Transverse colon (tissue), 4 donors: Measurements from ENCODE around the gene KCNF1. TPM values are rescaled to one million over a fixed set of nuclear protein-coding genes. Genes with fewer than 3 reads are reported as not detected.

Source experiments
- DNase-seq: peaks from one replicate; pipeline ENCODE4 v3.0.0-alpha.2; 2019
- H3K27ac ChIP-seq, 4 donors: fragments of 200-600 bp; sonication (generic); 2 replicates each; pipeline ENCODE4 v1.5.1; 2016 to 2018; ENCODE audit warnings: inconsistent platforms in 4 of 4
- H3K27me3 ChIP-seq: fragments of 200-600 bp; sonication (generic); 2 replicates; pipeline ENCODE4 v1.5.1; 2017; ENCODE audit warnings: inconsistent platforms
- H3K36me3 ChIP-seq, 4 donors: fragments of 200-600 bp; sonication (generic); 2 replicates each; pipeline ENCODE4 v1.5.1; 2017 to 2019; ENCODE audit warnings: inconsistent platforms in 4 of 4
- H3K4me1 ChIP-seq, 4 donors: fragments of 200-600 bp; sonication (generic); 2 replicates each; pipeline ENCODE4 v1.5.1; 2017 to 2020; ENCODE audit warnings: inconsistent platforms in 4 of 4
- H3K4me3 ChIP-seq, 4 donors: fragments of 200-600 bp; sonication (generic); 1 replicate in 1 of 4; 2 replicates in 3 of 4; pipeline versions ENCODE4 v1.5.1 to v1.6.1; 2017 to 2019; ENCODE audit warnings: inconsistent platforms in 4 of 4
- H3K9me3 ChIP-seq, 2 donors: fragments of 200-600 bp; sonication (generic); 2 replicates each; pipeline ENCODE4 v1.5.1; 2017 to 2019; ENCODE audit warnings: inconsistent platforms in 2 of 2
- EP300 ChIP-seq: sonication (generic); formaldehyde crosslinking; IDR thresholded peaks from one replicate; pipeline ENCODE4 v1.6.1; 2017; ENCODE audit warnings: antibody characterized with exemption, low read depth
- POLR2A ChIP-seq: fragments of 450-650 bp; IDR thresholded peaks from one replicate; pipeline ENCODE4 v1.6.1; 2016; ENCODE audit warnings: antibody characterized with exemption, mild to moderate bottlenecking, moderate library complexity
- POLR2AphosphoS5 ChIP-seq, 3 donors: sonication (generic); formaldehyde crosslinking; IDR thresholded peaks; one replicate each; pipeline ENCODE4 v1.6.1; 2016; ENCODE audit warnings: antibody characterized with exemption in 3 of 3
- WGBS, 2 donors: methylation state at CpG; one replicate each; pipeline ENCODE4 v1.1.5; 2018; ENCODE audit warnings: low coverage in 1 of 2; 5-methylcytosine and 5-hydroxymethylcytosine counted together
- in situ Hi-C, 4 donors: fragments of 200-750 bp; cut with MboI; loops; one replicate each; pipeline versions ENCODE4 v1.15.0 to v1.15.1; 2017; ENCODE audit warnings: low sequenced_read_pairs in 3 of 4, low pct_ligation_motif_present in 1 of 4, low pct_unique_long_range_greater_than_20kb in 1 of 4
- intact Hi-C: fragments of 100-400 bp; cut with DNase I; formaldehyde crosslinking; loops from one replicate; pipeline ENCODE4 v1.15.1; 2023; ENCODE audit warnings: low total_unique reads
- total RNA-seq, 4 donors: library from RNA; depleted of rRNA; stranded (reverse); fragments of >200 nt; gene quantifications; one replicate each; pipeline ENCODE4 v1.1.0, GENCODE V29; 2016
- TF ChIP-seq, protein P1 (sequence below), 5 experiments: fragments of 200-600 bp in 3 of 5; fragments of 450-650 bp in 2 of 5; sonication (generic) in 3 of 5; IDR thresholded peaks; 1 replicate in 2 of 5; 2 replicates in 3 of 5; pipeline ENCODE4 v1.5.1; 2016 to 2017; ENCODE audit warnings: antibody characterized with exemption in 5 of 5, inconsistent platforms in 3 of 5, mild to moderate bottlenecking in 2 of 5, moderate library complexity in 1 of 5

The KCNF1 gene
- total RNA-seq, 4 donors from 2014 or later, result 0.27 TPM; not detected in 3

DNA sequence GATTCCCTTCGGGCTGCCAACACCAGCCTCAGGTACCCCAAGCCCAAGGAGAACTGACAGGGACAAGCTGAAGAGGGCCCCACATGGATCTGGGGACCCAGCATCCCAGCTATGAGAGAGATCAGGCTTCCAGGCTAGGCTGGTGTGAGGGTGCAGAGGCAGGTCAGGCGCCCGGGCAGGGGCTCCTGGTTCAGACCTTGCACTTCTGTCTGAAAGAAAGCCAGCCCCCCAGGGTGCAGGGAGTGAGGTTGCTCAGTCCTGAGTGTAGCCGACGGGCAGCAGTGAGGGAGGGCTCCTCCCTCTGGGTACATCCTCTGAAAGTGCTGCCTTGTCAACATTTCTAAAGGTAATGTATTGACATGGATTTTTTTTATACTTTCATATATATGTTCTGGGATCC lies 33.1 kb downstream of the KCNF1 start:
- WGBS, 2 donors, result 84% methylated on average over 5 of the region's 5 CpGs; no CpG with 5 or more reads in 1 of the 2 donors
- Histone ChIP-seq H3K4me3 (no peak overlapping the region), H3K27me3 (peaks cover 5% of the 10 kb centered on the region), H3K36me3 (no peaks in the 10 kb centered on the region), H3K9me3 (no peaks in the 10 kb centered on the region), H3K27ac (no peak overlapping the region), H3K4me1 (no peaks in the 10 kb centered on the region)
- no peak for DNase-seq
- intact Hi-C loops (no loop called here), in situ Hi-C loops (no loop called here)
- TF ChIP-seq, protein P1, sequence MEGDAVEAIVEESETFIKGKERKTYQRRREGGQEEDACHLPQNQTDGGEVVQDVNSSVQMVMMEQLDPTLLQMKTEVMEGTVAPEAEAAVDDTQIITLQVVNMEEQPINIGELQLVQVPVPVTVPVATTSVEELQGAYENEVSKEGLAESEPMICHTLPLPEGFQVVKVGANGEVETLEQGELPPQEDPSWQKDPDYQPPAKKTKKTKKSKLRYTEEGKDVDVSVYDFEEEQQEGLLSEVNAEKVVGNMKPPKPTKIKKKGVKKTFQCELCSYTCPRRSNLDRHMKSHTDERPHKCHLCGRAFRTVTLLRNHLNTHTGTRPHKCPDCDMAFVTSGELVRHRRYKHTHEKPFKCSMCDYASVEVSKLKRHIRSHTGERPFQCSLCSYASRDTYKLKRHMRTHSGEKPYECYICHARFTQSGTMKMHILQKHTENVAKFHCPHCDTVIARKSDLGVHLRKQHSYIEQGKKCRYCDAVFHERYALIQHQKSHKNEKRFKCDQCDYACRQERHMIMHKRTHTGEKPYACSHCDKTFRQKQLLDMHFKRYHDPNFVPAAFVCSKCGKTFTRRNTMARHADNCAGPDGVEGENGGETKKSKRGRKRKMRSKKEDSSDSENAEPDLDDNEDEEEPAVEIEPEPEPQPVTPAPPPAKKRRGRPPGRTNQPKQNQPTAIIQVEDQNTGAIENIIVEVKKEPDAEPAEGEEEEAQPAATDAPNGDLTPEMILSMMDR (IDR thresholded peaks at IDR 0.05), result no peak
- TF ChIP-seq EP300 (no peak), POLR2A (no peak), POLR2AphosphoS5 (IDR thresholded peaks at IDR 0.05) (no peak)

DNA sequence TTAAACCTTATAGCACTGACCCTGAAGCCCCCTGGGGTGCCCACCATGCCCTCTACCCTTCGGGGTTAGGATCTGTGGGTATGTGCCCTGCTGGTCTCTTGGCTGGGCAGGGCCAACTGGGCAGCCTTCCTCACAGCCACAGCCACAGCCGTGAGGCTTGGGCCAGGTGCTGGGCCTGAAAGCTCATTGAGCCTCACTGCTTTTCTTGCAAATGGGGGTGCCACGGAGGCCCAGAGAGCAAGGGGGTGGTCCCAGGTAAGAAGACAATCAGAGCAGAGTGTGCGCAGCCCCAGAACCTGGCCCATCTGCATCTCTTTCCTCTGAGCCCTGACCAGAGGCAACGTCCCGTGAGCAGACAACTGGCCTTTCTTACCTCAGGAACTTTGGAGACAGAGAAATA lies 34.7 kb downstream of the KCNF1 start:
- intact Hi-C loops, result no loop called here
- H3K4me1 ChIP-seq, result no peaks in the 10 kb centered on the region
- in situ Hi-C loops, result no loop called here
- H3K27me3 ChIP-seq, result peaks cover 5% of the 10 kb centered on the region
- H3K4me3 ChIP-seq, result no peak overlapping the region
- 82% methylated on average over 3 to 6 of the region's 6 CpGs for WGBS, 2 donors
- no peaks in the 10 kb centered on the region for H3K36me3 ChIP-seq
- DNase-seq, result no peak
- no peaks in the 10 kb centered on the region for H3K9me3 ChIP-seq
- no peak for TF ChIP-seq EP300
- TF ChIP-seq POLR2A, result no peak
- TF ChIP-seq POLR2AphosphoS5 (IDR thresholded peaks at IDR 0.05), result no peak
- TF ChIP-seq, protein P1 (IDR thresholded peaks at IDR 0.05), result no peak
- no peak overlapping the region for H3K27ac ChIP-seq

DNA sequence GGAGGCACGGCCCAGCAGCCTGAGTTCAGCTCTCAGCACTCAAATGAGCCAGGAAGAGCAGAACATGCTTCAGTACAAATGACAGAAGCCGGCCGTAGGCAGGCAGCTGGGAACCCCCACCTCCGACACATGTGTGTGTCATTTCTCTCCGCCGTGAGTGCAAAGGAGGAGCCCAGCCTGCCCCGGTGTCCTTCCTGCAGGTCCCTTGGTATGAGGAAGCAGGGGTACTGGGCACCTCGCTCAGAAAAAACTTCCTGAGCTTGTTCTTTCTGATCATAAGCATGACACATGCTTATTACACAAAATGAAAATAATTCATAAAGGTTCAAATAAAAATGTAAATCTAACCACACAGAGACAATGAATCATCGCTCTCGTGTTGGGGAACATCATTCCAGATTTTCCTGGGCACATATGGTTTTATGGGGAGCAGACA lies 35.3 kb downstream of the KCNF1 start:
- Histone ChIP-seq H3K36me3 (no peaks in the 10 kb centered on the region), H3K4me3 (no peak overlapping the region), H3K27ac (no peak overlapping the region), H3K4me1 (no peaks in the 10 kb centered on the region), H3K9me3 (no peaks in the 10 kb centered on the region), H3K27me3 (peaks cover 5% of the 10 kb centered on the region)
- TF ChIP-seq POLR2AphosphoS5 (IDR thresholded peaks at IDR 0.05) (no peak), POLR2A (no peak)
- TF ChIP-seq, protein P1 (IDR thresholded peaks at IDR 0.05), result no peak
- no peak for DNase-seq
- WGBS, 2 donors, result 50 to 70% methylated on average over 2 to 10 of the region's 10 CpGs
- in situ Hi-C loops, result no loop called here
- intact Hi-C loops, result no loop called here

DNA sequence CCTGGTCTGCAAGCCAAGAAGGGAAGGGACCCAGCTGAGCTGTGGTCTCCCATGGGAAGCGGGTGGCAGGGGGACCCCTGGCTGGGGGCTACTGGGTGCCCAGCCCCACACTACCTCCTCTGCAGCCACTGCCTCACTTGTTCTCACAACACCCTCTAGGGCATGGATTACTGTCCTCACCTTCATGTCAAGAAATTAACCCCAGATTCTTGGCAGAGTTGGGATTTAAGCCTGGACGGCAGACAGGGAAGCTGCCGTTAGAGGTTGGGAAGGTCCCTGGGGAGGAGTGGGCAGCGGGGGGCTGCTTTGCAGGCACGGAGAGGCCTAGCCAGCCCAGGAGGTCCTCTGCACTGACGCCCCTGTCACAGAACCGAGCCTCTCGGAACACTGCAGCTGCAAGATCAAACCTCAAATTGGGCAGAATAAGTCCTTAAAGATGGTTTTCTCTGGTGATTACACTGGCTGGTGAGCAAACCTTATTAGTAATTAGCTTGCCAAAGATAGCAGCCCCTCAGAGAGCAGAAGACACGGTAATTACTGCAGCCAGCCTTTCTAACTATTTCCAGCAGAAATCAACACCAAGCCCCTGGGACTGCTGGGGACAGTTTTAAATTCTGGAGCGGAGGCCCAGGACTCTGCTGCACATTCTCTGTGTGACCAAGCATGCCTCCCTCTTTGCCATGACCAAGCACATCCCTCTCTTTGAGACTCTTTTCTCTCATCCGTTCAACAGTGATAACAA lies 35.9 kb downstream of the KCNF1 start:
- no peak overlapping the region for H3K4me3 ChIP-seq
- no peaks in the 10 kb centered on the region for H3K36me3 ChIP-seq
- H3K9me3 ChIP-seq, result no peaks in the 10 kb centered on the region
- H3K27me3 ChIP-seq, result peaks cover 5% of the 10 kb centered on the region
- H3K27ac ChIP-seq, result no peak overlapping the region
- intact Hi-C loops, result no loop called here
- DNase-seq, result no peak
- no peaks in the 10 kb centered on the region for H3K4me1 ChIP-seq
- TF ChIP-seq POLR2AphosphoS5 (IDR thresholded peaks at IDR 0.05), result no peak
- no peak for TF ChIP-seq EP300
- TF ChIP-seq, protein P1 (IDR thresholded peaks at IDR 0.05), result no peak
- TF ChIP-seq POLR2A, result no peak
- in situ Hi-C loops, result no loop called here
- WGBS, 2 donors, result 86% methylated on average over 11 of the region's 11 CpGs; no CpG with 5 or more reads in 1 of the 2 donors
